ENCODE results near the gene PAK5. TPM values are rescaled to one million over a fixed set of nuclear protein-coding genes. Genes with fewer than 3 reads are reported as not detected.
A peak's percentile ranks its signal among the peaks of the same experiment; 100 is the strongest.

The PAK5 gene
- total RNA-seq, 1 experiment from 2014 or later = 0.03 TPM

DNA sequence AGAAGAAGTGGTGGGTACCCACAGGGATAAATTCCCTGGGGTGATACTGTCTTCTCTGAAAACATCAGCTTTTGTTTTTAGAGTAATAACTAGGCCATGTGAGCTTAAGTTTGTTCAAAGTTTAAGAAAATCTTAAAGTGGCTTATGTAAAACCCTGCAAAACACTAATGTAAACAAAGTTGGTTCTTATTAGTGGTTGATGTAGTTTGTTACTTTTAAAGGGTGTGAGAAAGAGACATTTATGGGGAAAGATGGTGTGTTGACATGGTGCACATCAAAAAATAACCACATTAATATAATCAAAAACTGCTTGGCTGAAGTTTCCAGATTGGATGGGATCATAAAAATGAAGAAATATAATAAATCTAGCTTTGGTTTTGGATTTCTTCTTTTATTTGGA is 204.5 kb downstream of the PAK5 start:
- no peak for DNase-seq
- Histone ChIP-seq H3K36me3 (replicated peaks; ENCODE audit: control insufficient read depth, insufficient read depth, low read length) (no peaks in the 10 kb centered on the region), H3K27me3 (ENCODE audit: control insufficient read depth, insufficient read depth, low read length) (no peaks in the 10 kb centered on the region), H3K4me3 (ENCODE audit: insufficient read depth, low read depth, low read length) (no peak overlapping the region)

- H3K36me3 ChIP-seq (replicated peaks; ENCODE audit: control insufficient read depth, insufficient read depth, low read length) = no peaks in the 10 kb centered on the region
- H3K4me3 ChIP-seq (ENCODE audit: insufficient read depth, low read depth, low read length) = no peak overlapping the region
- H3K27me3 ChIP-seq (ENCODE audit: control insufficient read depth, insufficient read depth, low read length) = no peaks in the 10 kb centered on the region
- DNase-seq = no peak
Measured at GRCh38 chr20:9632991-9633390, 205.9 kb downstream of the PAK5 start.

GRCh38 chr20:9632265-9632664 is 206.6 kb downstream of the PAK5 start:
- DNase-seq = no peak
- no peaks in the 10 kb centered on the region for H3K36me3 ChIP-seq (replicated peaks; ENCODE audit: control insufficient read depth, insufficient read depth, low read length)
- no peaks in the 10 kb centered on the region for H3K27me3 ChIP-seq (ENCODE audit: control insufficient read depth, insufficient read depth, low read length)
- H3K4me3 ChIP-seq (ENCODE audit: insufficient read depth, low read depth, low read length) = no peak overlapping the region

DNA sequence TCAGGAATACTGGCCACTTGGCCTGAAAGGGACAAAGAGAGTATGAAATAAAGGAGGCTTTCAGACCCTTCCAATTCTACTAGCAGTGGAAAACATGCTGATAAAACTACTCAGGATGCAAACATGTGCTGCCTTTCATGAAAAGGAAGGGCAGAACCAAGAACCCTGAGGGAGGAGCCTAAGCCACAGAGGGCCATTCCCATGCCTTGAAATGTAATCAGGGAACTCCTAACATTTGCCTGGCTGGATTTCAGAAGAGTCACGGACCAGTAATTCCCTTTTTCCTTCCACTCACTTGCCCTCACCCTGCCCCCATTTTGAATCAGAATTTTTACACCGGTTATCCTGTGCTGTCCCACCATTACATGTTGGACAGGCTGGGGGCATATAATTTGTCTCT is 208.3 kb downstream of the PAK5 start:
- DNase-seq = no peak
- H3K36me3 ChIP-seq (replicated peaks; ENCODE audit: control insufficient read depth, insufficient read depth, low read length) = no peaks in the 10 kb centered on the region
- no peak overlapping the region for H3K4me3 ChIP-seq (ENCODE audit: insufficient read depth, low read depth, low read length)
- no peaks in the 10 kb centered on the region for H3K27me3 ChIP-seq (ENCODE audit: control insufficient read depth, insufficient read depth, low read length)

- no peak for DNase-seq
- H3K36me3 ChIP-seq (replicated peaks; ENCODE audit: control insufficient read depth, insufficient read depth, low read length) = no peaks in the 10 kb centered on the region
- H3K4me3 ChIP-seq (ENCODE audit: insufficient read depth, low read depth, low read length) = no peak overlapping the region
- no peaks in the 10 kb centered on the region for H3K27me3 ChIP-seq (ENCODE audit: control insufficient read depth, insufficient read depth, low read length)
Measured at GRCh38 chr20:9629831-9630230, 209.0 kb downstream of the PAK5 start.

- H3K27me3 ChIP-seq (ENCODE audit: control insufficient read depth, insufficient read depth, low read length) = no peaks in the 10 kb centered on the region
- DNase-seq = no peak
- H3K4me3 ChIP-seq (ENCODE audit: insufficient read depth, low read depth, low read length) = no peak overlapping the region
- H3K36me3 ChIP-seq (replicated peaks; ENCODE audit: control insufficient read depth, insufficient read depth, low read length) = no peaks in the 10 kb centered on the region
Measured at GRCh38 chr20:9628589-9628988, 210.3 kb downstream of the PAK5 start.

GRCh38 chr20:9628141-9628540 is 210.7 kb downstream of the PAK5 start:
- Histone ChIP-seq H3K36me3 (replicated peaks; ENCODE audit: control insufficient read depth, insufficient read depth, low read length) (no peaks in the 10 kb centered on the region), H3K4me3 (ENCODE audit: insufficient read depth, low read depth, low read length) (no peak overlapping the region), H3K27me3 (ENCODE audit: control insufficient read depth, insufficient read depth, low read length) (no peaks in the 10 kb centered on the region)
- no peak for DNase-seq

GRCh38 chr20:9627219-9627618 is 211.7 kb downstream of the PAK5 start:
- no peak overlapping the region for H3K4me3 ChIP-seq (ENCODE audit: insufficient read depth, low read depth, low read length)
- no peaks in the 10 kb centered on the region for H3K36me3 ChIP-seq (replicated peaks; ENCODE audit: control insufficient read depth, insufficient read depth, low read length)
- no peak for DNase-seq

DNA sequence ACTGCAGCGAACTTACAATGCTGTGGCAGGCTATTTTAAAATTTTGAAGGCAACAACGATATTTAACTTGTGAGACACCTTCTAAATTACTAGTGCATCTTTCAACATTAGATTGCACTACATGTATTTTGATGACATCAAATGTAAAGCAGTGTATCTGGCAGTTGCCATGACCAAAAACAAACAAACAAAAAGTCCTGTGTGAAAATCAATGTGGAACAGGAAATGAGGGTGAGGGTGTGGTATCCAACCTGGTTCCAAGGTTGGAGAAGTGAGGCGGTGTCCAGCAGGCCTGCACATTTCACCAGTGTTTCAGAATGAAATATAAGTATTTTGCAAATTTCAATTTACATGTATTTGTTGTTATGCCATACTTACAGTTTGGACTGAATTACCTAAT is 212.5 kb downstream of the PAK5 start:
- Histone ChIP-seq H3K36me3 (replicated peaks; ENCODE audit: control insufficient read depth, insufficient read depth, low read length) (no peaks in the 10 kb centered on the region), H3K27me3 (ENCODE audit: control insufficient read depth, insufficient read depth, low read length) (no peaks in the 10 kb centered on the region), H3K4me3 (ENCODE audit: insufficient read depth, low read depth, low read length) (no peak overlapping the region)
- no peak for DNase-seq

More at GRCh38 chr20:9627219-9627618, 211.7 kb downstream of the PAK5 start:
- no peaks in the 10 kb centered on the region for H3K27me3 ChIP-seq (ENCODE audit: control insufficient read depth, insufficient read depth, low read length)

- H3K27me3 ChIP-seq (ENCODE audit: control insufficient read depth, insufficient read depth, low read length) = no peaks in the 10 kb centered on the region
- H3K4me3 ChIP-seq (ENCODE audit: insufficient read depth, low read depth, low read length) = no peak overlapping the region
- peak; percentile 35 for DNase-seq
- no peaks in the 10 kb centered on the region for H3K36me3 ChIP-seq (replicated peaks; ENCODE audit: control insufficient read depth, insufficient read depth, low read length)
Measured at GRCh38 chr20:9617940-9618339, 220.9 kb downstream of the PAK5 start.

GRCh38 chr20:9616833-9617461 is 221.9 kb downstream of the PAK5 start:
- DNase-seq = peak; percentile 51

GRCh38 chr20:9616455-9616805 is 222.4 kb downstream of the PAK5 start:
- no peaks in the 10 kb centered on the region for H3K36me3 ChIP-seq (replicated peaks; ENCODE audit: control insufficient read depth, insufficient read depth, low read length)
- no peak overlapping the region for H3K4me3 ChIP-seq (ENCODE audit: insufficient read depth, low read depth, low read length)
- H3K27me3 ChIP-seq (ENCODE audit: control insufficient read depth, insufficient read depth, low read length) = no peaks in the 10 kb centered on the region
- no peak for DNase-seq

More at GRCh38 chr20:9616833-9617461, 221.9 kb downstream of the PAK5 start:
- Histone ChIP-seq H3K36me3 (replicated peaks; ENCODE audit: control insufficient read depth, insufficient read depth, low read length) (no peaks in the 10 kb centered on the region), H3K27me3 (ENCODE audit: control insufficient read depth, insufficient read depth, low read length) (no peaks in the 10 kb centered on the region), H3K4me3 (ENCODE audit: insufficient read depth, low read depth, low read length) (no peak overlapping the region)

- Histone ChIP-seq H3K27me3 (ENCODE audit: control insufficient read depth, insufficient read depth, low read length) (no peaks in the 10 kb centered on the region), H3K4me3 (ENCODE audit: insufficient read depth, low read depth, low read length) (no peak overlapping the region), H3K36me3 (replicated peaks; ENCODE audit: control insufficient read depth, insufficient read depth, low read length) (no peaks in the 10 kb centered on the region)
- DNase-seq = no peak
Measured at GRCh38 chr20:9615766-9616454, 223.0 kb downstream of the PAK5 start.

DNA sequence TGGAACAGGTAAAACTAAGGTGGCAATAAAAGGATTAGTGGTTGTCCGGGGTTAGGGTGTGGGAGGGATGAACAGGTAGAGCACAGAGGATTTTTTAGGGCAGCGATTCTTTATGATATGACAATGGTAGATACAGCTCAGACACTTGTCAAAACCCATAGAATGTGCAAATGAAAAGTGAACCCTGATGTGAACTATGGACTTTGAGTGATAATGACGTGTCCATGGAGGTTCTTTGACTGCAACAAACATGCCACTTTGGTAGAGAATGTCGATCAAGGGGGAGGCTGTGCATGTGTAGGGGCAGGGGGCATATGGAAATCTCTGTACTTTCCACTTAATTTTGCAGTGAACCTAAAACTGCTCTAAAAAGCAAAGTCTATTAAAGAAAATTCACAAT is 223.8 kb downstream of the PAK5 start:
- DNase-seq = no peak
- no peak overlapping the region for H3K4me3 ChIP-seq (ENCODE audit: insufficient read depth, low read depth, low read length)
- H3K27me3 ChIP-seq (ENCODE audit: control insufficient read depth, insufficient read depth, low read length) = no peaks in the 10 kb centered on the region
- H3K36me3 ChIP-seq (replicated peaks; ENCODE audit: control insufficient read depth, insufficient read depth, low read length) = no peaks in the 10 kb centered on the region

DNA sequence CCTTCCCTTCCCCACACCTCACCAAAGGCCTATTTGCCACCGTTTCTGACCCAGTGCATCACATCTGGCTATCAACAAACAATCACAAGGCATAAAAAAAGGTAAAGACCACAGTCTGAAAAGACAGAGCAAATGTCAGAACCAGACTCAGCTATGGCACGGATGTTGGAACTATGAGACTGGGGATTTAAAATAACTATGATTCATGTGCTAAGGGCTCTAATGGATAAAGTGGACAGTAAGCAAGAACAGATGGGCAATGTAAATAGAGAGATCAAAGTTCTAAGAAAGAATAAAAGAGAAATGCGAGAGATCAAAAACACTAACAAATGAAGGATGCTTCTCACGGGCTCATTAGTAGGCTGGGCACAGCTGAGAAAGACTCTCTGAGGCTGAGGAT is 225.0 kb downstream of the PAK5 start:
- Histone ChIP-seq H3K36me3 (replicated peaks; ENCODE audit: control insufficient read depth, insufficient read depth, low read length) (no peaks in the 10 kb centered on the region), H3K4me3 (ENCODE audit: insufficient read depth, low read depth, low read length) (no peak overlapping the region), H3K27me3 (ENCODE audit: control insufficient read depth, insufficient read depth, low read length) (no peaks in the 10 kb centered on the region)
- DNase-seq = no peak
